Dedifferentiated amniotic fluid mesenchymal stem cell (primary cell): Measurements from ENCODE around the gene MAGEB16.

Source experiments
- DNase-seq: peaks from one replicate; pipeline ENCODE4 v3.0.0-alpha.2; 2016; ENCODE audit errors: extremely low spot score

MAGEB16 gene

DNA sequence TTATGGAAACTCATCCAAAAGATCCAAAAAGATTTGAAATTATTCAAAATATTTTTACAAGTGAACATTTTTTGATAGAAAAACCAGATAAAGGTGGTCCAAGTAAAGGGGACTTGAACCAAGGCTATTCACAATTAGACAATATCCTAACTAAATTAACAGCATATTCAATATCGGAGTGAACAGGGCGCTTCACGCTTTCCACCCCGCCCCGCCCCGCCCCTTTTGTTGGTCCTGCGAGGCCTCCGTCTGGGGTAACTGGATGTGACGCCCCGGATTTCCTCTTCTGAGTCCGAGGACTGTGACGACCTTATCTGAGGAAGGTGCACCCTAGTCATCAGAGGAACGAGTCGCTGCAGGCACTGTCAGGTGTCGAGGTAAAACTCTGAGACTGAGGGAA is at the start of gene MAGEB16:
Gene MAGEB16, plus strand, starts transcription at position 301 of the 400 bp plus-strand sequence. CDS start 3,855 bp downstream, outside the sequence.
- DNase-seq = no peak

DNA sequence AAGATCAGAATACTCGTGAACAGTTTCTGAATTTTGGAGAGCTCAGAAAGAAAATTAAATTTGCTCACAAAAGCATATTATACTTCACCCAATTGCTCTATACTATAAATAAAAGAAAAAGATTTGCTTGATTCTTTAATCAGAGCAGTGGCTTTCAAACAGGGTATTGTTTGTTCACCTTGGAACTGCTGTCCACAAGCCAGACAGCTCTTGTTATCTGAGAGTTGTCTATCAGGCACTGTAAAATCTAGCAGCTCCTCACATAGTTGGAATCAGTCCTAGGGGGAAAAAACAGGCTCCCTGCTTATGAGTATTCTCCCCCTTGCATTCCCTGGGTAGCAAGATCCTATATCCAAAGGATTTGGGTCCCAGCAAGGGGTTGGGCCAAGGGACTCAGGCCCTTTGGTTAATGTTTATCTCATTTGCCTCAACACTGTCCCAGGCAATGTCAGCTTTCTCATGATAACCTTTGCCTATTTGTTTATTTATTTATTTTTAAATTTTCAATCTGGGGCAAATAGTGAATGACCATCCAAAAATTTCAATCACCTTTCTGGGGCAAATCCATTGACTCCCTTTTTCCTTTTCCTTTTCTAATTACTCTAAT is 24.1 kb upstream of the MAGEB16 start:
- DNase-seq = no peak

DNA sequence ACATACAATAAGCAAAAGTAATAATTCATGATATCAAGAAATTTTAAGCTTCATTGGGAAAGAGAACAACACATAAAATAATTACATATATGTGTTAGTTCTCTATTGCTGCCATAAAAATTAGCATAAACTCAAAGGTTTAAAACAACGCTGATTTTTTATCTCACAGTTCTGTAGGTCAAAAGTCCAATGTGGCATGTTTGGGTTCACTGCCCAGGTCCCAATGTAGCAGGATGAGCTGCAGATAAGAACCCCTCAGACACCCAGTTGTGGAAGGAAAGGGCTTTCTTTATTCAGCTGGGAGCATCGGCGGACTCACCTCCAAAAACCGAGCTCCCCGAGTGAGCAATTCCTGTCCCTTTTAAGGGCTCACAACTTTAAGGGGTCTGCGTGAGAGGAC is 13.1 kb upstream of the MAGEB16 start:
- DNase-seq = no peak

DNA sequence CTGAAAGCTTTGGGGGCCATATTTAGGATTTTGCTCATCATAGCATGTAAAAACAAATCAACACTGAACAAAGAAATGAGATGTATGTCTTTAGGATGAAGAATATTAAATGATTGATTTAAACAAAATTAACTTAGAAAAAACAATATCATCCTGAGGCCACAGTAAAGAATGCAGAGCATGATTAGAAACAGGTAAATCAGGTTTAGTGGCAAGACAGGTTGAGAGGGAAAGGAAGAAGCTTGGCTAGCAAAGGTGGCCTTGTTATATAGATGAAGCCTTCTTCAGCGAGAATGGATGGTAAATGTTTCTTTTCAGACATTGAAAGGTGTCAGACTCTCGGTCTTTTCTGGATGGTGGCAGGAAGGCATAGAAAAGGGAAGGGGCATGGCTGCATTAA is 11.9 kb upstream of the MAGEB16 start:
- DNase-seq = no peak

DNA sequence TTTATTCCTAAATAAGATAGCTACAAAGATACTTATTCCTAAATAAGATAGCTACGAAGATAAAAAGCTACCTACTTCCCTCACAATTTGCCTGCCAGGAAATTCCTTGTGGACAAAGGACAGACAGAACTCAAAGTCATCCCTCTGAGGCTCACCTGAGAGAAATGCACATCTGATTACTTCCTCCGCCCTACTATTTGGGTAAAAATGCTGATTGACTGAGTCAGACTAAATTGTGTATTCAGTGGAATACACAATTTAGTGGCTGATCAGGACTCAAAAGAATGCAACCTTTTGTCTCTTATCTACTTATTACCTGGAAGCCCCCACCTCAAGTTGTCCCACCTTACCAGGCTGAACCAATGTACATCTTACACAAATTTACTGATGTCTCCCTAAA is 10.3 kb upstream of the MAGEB16 start:
- DNase-seq = no peak

DNA sequence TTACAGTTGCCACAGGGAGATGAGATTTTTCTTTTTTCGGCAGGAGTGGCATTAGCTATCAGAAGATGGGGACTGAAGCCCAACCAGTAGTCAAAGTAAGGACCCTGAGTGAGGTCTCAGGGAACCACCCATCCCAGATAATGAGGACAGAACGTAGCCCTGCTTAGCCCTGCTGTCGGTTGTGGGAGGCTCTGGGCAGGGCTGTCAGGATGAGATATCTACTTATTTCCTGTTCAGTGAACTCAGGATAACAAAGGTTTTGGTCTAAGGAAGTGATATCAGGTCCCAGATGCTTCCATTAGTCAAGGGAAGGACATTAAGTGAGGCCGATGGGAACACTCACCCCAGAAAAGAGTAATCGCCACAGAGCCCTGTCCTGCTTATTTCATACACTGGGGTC is 2.3 kb downstream of the MAGEB16 start:
- no peak for DNase-seq

DNA sequence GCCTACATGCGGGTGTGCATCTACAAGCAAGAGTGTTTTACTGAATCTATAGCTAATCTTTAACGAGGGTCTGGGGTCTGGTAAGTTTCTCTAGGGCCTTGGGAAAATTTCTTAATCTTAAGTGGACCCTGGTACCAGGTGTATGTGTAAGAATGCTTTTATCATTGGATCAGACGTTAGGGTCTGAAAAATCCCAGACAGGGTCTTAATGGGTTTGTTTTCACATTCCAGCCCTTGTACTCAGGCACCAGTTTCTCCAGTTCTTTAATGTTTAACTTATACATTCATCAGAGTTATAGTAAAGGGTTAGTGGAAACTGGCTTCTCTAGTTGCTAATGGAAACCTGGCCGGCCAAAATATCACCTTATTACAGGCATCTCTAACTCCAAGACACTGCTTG is 11.6 kb downstream of the MAGEB16 start:
- no peak for DNase-seq

DNA sequence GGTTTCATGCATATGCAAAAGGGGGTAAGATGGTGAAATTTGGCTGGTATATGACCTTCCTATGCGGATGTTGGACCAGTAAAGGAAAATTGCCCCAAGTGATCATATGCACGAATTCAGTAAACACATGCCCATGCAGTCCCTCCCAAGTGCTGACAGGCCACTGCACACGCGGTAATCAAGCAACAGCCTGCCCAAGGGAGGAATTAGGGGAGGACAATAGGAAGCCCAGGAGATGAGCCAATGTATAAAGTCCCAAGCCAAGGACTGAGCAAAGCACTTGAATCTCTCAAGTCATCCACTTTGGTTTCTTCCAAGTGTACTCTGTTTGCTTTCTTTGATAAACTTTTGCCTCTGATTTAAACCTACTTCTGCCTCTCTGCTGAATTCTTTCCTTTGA is 21.1 kb downstream of the MAGEB16 start:
- DNase-seq = no peak

DNA sequence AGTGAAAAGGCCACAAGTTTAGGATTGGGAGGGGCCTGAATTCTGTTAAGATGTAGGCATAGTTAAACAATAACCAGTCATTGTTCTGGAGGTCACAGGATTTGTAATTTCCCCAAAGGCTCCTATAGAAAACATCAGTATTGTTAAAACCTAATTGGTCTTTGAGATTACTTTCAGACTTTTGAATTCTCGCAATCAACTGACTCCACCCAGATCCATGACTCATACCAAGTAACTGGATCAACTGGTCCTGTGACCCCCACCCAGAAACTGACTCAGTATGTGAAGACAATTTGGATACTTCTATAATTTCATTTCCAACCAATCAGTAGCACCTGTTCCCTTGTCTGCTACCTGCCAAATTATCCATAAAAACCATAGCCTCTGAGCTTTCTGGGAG is 28.4 kb downstream of the MAGEB16 start:
- no peak for DNase-seq

DNA sequence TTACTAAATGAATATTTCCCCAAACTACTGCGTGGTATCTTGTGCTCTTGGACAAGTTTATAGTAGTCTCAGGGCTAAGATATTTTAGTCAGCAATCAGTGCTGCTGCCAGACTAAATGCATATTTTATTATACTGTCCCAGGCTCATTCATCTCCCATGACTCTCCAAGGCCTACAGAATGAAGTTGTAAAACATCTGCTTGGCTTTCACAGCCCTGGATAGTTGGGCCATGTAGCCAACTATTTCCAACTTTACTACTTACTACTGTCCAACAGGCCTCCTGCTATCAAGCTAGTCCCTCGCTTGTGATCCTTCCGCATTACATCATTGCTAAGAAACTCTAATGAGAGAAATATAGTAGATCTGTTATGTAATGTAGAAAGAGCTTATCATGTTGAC is 31.4 kb downstream of the MAGEB16 start:
- no peak for DNase-seq

DNA sequence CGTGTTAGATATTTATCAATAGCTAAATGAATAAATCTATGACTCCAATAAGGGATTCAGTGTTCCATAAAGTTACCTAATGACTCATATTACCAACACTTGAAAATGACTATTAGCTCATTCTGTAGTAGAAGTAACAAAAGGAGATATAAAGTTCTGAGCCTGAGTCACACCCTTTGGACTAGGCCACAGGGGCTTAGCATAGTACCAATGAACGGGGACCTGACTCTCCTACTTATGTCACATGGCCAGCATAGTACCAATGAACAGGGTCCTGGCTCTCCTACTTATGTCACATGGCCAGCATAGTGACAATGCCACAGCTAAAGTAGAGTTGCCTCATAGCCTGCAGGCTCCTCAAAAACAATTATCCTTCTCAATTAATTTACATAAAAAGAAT is 43.7 kb downstream of the MAGEB16 start:
- no peak for DNase-seq

DNA sequence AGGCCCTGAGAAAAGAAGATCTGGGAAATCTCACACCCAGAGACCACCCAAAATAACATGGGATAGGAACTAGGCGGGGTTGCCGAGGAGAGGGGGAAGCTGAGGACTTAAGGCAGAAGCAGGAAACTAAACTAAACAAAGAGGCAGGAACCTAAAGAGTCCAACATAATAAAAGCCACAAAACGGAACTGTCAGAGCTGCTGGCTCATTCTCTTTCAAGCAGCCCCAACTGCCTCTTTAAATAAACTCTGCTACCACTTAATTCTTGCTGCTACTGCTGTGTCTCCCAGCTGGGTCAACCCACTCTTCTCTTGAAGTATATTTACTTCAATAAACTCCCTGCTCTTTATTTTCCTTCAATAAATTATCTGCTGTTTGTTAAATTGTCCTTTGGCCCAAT is 44.5 kb downstream of the MAGEB16 start:
- no peak for DNase-seq

DNA sequence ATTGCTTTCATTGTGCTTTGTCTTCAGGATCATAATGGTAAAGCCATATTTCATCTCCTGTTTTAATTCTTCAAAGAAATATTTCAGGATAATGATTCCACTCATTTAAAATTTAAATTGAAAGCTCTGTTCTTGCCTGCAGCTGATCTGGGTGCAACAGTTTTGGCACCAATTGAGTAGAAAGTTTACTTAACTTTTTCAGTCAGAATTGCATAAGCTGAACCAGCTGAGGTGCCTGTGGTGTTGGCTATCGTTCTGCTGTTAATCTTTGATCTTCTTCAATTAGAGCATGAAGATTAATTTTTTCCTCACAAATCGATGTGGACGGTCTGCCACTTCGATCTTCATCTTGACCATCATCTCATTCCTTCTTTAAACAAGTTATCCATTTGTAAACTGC is 49.6 kb downstream of the MAGEB16 start:
- no peak for DNase-seq
